HAP-1 (cell line): ENCODE data around the gene DLX2.
"Not testable (repeated sequence)": the region's sequence is repeated elsewhere in the genome, so short reads cannot be mapped to it uniquely, and the experiment has no call there.

Source experiments
- DNase-seq, 2 experiments: peaks; one replicate each; pipeline ENCODE4 v3.0.0-alpha.2; 2016 to 2020; ENCODE audit warnings: low spot score in 2 of 2
- H3K27me3 ChIP-seq: fragments of 250-450 bp; sonication (Bioruptor Pico); 2 replicates; pipeline ENCODE4 v1.5.1; 2020; ENCODE audit warnings: low read depth, mild to moderate bottlenecking, moderate library complexity
- H3K36me3 ChIP-seq: fragments of 250-450 bp; sonication (Bioruptor Pico); replicated peaks from 2 replicates; pipeline ENCODE4 v1.5.1; 2020; ENCODE audit warnings: mild to moderate bottlenecking
- H3K4me1 ChIP-seq: fragments of 250-450 bp; sonication (Bioruptor Pico); 2 replicates; pipeline ENCODE4 v1.5.1; 2020; ENCODE audit warnings: mild to moderate bottlenecking
- H3K4me3 ChIP-seq: fragments of 250-450 bp; sonication (Bioruptor Pico); 2 replicates; pipeline ENCODE4 v1.5.1; 2020; ENCODE audit warnings: mild to moderate bottlenecking, moderate library complexity
- H3K9me3 ChIP-seq: fragments of 250-450 bp; sonication (Bioruptor Pico); 2 replicates; pipeline ENCODE4 v1.5.1; 2020; ENCODE audit warnings: mild to moderate bottlenecking, moderate library complexity
- in situ Hi-C: fragments of 300-500 bp; cut with MboI; formaldehyde crosslinking; loops from 3 replicates; pipeline ENCODE4 v1.14.3; 2020; ENCODE audit warnings: low sequenced_read_pairs, inconsistent platforms, mixed read lengths

DLX2 gene

DNA sequence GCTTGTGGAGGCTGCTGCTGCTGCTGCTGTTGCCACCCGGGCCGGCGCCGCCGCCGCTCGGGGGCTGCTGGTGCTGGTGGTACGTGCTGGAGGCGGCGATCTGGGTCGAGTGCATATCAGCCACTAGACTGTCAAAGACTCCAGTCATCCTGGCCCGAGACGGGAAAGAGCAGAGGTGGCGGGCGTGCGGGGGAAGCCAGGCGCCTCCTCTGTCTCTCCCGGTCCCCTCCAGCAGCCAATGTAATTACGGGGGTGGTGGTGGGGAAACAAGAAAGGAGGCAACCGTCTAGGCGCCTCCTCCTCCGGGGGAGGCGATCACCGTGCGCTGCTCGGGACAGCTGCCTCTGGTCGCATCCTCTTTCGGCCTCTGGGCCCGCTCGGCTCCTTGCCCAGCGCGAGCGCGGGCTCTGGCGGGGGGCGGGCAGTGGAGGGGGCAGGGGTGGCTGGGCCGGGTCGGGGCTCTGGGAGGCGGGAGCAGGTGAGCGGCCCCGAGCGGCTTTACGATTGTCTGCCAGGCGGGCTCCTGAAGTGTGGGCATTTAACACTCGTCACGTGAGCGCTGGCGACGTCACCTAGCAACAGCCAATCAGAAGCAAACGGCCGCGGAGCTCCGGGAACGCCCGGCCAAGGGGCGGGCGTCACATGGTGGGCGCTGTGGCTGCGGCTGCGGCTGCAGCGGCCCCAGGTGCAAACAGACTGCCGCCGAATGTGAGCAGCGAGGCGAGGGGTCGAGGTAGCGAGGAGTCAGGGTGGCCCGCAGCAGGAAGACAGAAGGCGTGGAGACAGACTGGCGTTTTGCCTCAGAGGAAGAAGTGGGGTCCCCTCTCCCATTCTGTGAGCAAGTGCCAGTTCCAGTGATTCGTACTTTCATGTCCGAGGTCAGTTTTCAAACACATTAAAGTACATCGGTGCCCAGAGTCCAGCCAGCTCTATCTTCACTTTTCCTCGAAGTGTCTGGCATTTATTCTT, at the start of gene DLX2:
DLX2 (minus strand) TSS at position 510 of the 969 bp plus-strand sequence; CDS start at position 148, 362 bp downstream.
- peak; percentile 95 to 97 for DNase-seq
- no peaks in the 10 kb centered on the region for H3K27me3 ChIP-seq
- peak within 1 kb of the TSS; percentile 58 for H3K4me3 ChIP-seq
- peaks cover 6% of the 10 kb centered on the region; the same call in 1 of the 2 replicates for H3K36me3 ChIP-seq
- H3K9me3 ChIP-seq: no peaks in the 10 kb centered on the region
- in situ Hi-C loops: loop anchor here (10.0 kb wide), 2 partner anchors 398 to 518 kb away; no protein-coding TSS in a partner anchor
- H3K4me1 ChIP-seq: peaks cover 28% of the 10 kb centered on the region

- no peaks in the 10 kb centered on the region for H3K4me1 ChIP-seq
- DNase-seq: no peak
- no peaks in the 10 kb centered on the region for H3K36me3 ChIP-seq
- in situ Hi-C loops: no loop called here
- no peak overlapping the region for H3K4me3 ChIP-seq
- H3K27me3 ChIP-seq: no peaks in the 10 kb centered on the region
- no peaks in the 10 kb centered on the region for H3K9me3 ChIP-seq
Measured at GRCh38 chr2:172147944-172148650, 45.4 kb upstream of the DLX2 start.

DNA sequence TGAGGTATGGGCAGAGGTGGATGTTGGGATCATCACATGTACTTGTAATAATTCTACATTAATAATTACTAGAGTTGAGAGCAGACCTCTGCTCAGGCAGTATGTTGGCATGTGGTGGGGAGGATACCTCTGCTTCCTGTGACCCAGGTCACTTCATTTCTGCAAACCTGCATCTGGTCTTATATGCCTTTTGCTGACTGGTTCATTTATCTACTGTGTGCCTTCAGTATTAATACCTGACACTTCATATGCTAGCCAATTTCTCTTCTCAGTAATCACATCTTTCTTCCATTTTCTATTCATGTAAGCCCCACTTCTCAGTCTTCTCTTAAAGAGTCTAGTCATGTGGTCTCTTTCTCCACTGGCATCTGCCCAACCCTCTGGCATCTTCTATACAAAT, 41.1 kb upstream of the DLX2 start:
- no peaks in the 10 kb centered on the region for H3K27me3 ChIP-seq
- H3K9me3 ChIP-seq: no peaks in the 10 kb centered on the region
- in situ Hi-C loops: no loop called here
- no peaks in the 10 kb centered on the region for H3K36me3 ChIP-seq
- no peaks in the 10 kb centered on the region for H3K4me1 ChIP-seq
- H3K4me3 ChIP-seq: no peak overlapping the region
- DNase-seq: no peak

- H3K9me3 ChIP-seq, H3K4me1 ChIP-seq, H3K36me3 ChIP-seq, in situ Hi-C loops, DNase-seq, H3K27me3 ChIP-seq, H3K4me3 ChIP-seq: not testable (repeated sequence)
Measured at GRCh38 chr2:172138727-172139126, 36.0 kb upstream of the DLX2 start.

GRCh38 chr2:172137943-172138342, 35.2 kb upstream of the DLX2 start:
- Histone ChIP-seq H3K9me3 (no peaks in the 10 kb centered on the region), H3K4me1 (no peaks in the 10 kb centered on the region), H3K27me3 (no peaks in the 10 kb centered on the region), H3K4me3 (no peak overlapping the region), H3K36me3 (no peaks in the 10 kb centered on the region)
- in situ Hi-C loops: no loop called here
- no peak for DNase-seq

GRCh38 chr2:172137109-172137508, 34.4 kb upstream of the DLX2 start:
- no peak for DNase-seq
- Histone ChIP-seq H3K9me3 (no peaks in the 10 kb centered on the region), H3K4me1 (peaks cover 7% of the 10 kb centered on the region), H3K27me3 (no peaks in the 10 kb centered on the region), H3K4me3 (no peak overlapping the region), H3K36me3 (no peaks in the 10 kb centered on the region)
- in situ Hi-C loops: no loop called here

- no peaks in the 10 kb centered on the region for H3K36me3 ChIP-seq
- H3K9me3 ChIP-seq: 0 out of 2 replicates have a peak, but pooled peaks cover 3% of the 10 kb centered on the region
- DNase-seq: no peak
- H3K4me3 ChIP-seq: no peak overlapping the region
- no peaks in the 10 kb centered on the region for H3K27me3 ChIP-seq
- in situ Hi-C loops: no loop called here
- peaks cover 9% of the 10 kb centered on the region for H3K4me1 ChIP-seq
Measured at GRCh38 chr2:172135446-172135845, 32.7 kb upstream of the DLX2 start.

GRCh38 chr2:172134270-172134669, 31.6 kb upstream of the DLX2 start:
- no peak overlapping the region for H3K4me3 ChIP-seq
- DNase-seq: no peak
- H3K9me3 ChIP-seq: 0 out of 2 replicates have a peak, but pooled peaks cover 3% of the 10 kb centered on the region
- H3K4me1 ChIP-seq: peaks cover 9% of the 10 kb centered on the region
- no peaks in the 10 kb centered on the region for H3K27me3 ChIP-seq
- in situ Hi-C loops: no loop called here
- H3K36me3 ChIP-seq: no peaks in the 10 kb centered on the region

GRCh38 chr2:172131713-172132555, 29.2 kb upstream of the DLX2 start:
- in situ Hi-C loops: no loop called here
- Histone ChIP-seq H3K4me3 (no peak overlapping the region), H3K4me1 (peaks cover 9% of the 10 kb centered on the region), H3K27me3 (no peaks in the 10 kb centered on the region), H3K9me3 (0 out of 2 replicates have a peak, but pooled peaks cover 3% of the 10 kb centered on the region), H3K36me3 (no peaks in the 10 kb centered on the region)
- peak; percentile 71 to 100 for DNase-seq

DNA sequence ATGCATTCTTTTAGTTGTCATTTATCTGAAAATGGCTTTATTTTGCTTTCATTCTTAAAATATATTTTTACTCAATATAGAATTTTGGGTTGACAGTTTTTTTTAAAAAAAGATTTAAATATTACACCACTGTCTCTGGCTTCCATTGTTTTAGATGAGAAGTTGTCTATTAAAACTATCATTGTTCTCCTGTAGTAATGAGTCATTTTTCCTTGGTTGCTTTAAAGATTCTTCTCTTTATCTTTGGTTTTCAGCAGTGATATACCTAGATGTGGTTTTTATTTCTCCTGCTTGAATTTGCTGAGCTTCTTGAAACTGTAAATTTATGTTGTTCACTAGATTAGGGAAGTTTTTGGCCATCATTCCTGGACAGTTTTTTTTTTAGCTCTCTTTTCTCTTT, 26.7 kb upstream of the DLX2 start:
- Histone ChIP-seq H3K4me3 (no peak overlapping the region), H3K9me3 (0 out of 2 replicates have a peak, but pooled peaks cover 3% of the 10 kb centered on the region), H3K4me1 (peaks cover 9% of the 10 kb centered on the region), H3K36me3 (no peaks in the 10 kb centered on the region), H3K27me3 (no peaks in the 10 kb centered on the region)
- no peak for DNase-seq
- in situ Hi-C loops: no loop called here

DNA sequence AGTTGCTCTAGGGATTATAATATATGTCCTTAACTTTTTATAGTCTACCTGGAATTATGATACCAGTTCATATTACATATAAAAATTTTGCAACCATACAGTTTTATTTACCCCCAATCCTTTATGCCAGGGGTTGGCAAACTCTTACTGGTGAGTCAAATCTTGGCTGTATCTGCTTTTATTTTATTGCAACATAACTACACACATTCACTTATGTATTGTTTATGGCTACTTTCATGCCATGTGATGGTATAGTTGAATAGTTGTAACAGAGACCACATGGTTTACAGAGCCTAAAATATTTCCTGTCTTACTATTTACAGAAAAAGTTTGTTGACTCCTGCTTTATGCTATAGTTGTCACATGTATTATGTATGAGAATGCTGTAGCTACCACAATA, 25.8 kb upstream of the DLX2 start:
- in situ Hi-C loops: no loop called here
- no peaks in the 10 kb centered on the region for H3K27me3 ChIP-seq
- 0 out of 2 replicates have a peak, but pooled peaks cover 3% of the 10 kb centered on the region for H3K9me3 ChIP-seq
- peaks cover 9% of the 10 kb centered on the region for H3K4me1 ChIP-seq
- no peaks in the 10 kb centered on the region for H3K36me3 ChIP-seq
- no peak for DNase-seq
- H3K4me3 ChIP-seq: no peak overlapping the region

GRCh38 chr2:172120118-172120517, 17.4 kb upstream of the DLX2 start:
- Histone ChIP-seq H3K36me3 (no peaks in the 10 kb centered on the region), H3K27me3 (no peaks in the 10 kb centered on the region; the same call in 1 of the 2 replicates), H3K4me3 (no peak overlapping the region), H3K9me3 (no peaks in the 10 kb centered on the region), H3K4me1 (no peaks in the 10 kb centered on the region)
- in situ Hi-C loops: no loop called here
- no peak for DNase-seq

- Histone ChIP-seq H3K4me3 (no peak overlapping the region), H3K9me3 (no peaks in the 10 kb centered on the region), H3K4me1 (no peaks in the 10 kb centered on the region), H3K36me3 (no peaks in the 10 kb centered on the region), H3K27me3 (no peaks in the 10 kb centered on the region; the same call in 1 of the 2 replicates)
- DNase-seq: no peak
- in situ Hi-C loops: no loop called here
Measured at GRCh38 chr2:172119089-172119488, 16.4 kb upstream of the DLX2 start.
